GM10248 (cell line): ENCODE measurements around the gene CAMTA1.

ENCODE experiments used
- CTCF ChIA-PET: fragments of 300-600 bp; sonication (Branson Sonifier 250); formaldehyde crosslinking; extraction: SDS; loops from one replicate; lab custom pipeline; 2021; ENCODE audit warnings: antibody characterized with exemption; lab: Yijun Ruan, JAX
- POLR2A ChIA-PET: fragments of 350-650 bp; sonication (Branson Sonifier 250); formaldehyde crosslinking; extraction: SDS; loops from one replicate; lab custom pipeline; 2020; ENCODE audit warnings: antibody characterized with exemption; lab: Yijun Ruan, JAX
- DNase-seq: peaks from one replicate; pipeline ENCODE4 v3.0.0; 2012; ENCODE audit errors: extremely low spot score
- TF ChIP-seq, protein P1 (sequence below): IDR thresholded peaks from 2 replicates; pipeline ENCODE4 v1.5.1; 2012; ENCODE audit warnings: mild to moderate bottlenecking, low read depth; ENCODE audit errors: extremely low read depth, missing control alignments, control extremely low read depth

The CAMTA1 gene

DNA sequence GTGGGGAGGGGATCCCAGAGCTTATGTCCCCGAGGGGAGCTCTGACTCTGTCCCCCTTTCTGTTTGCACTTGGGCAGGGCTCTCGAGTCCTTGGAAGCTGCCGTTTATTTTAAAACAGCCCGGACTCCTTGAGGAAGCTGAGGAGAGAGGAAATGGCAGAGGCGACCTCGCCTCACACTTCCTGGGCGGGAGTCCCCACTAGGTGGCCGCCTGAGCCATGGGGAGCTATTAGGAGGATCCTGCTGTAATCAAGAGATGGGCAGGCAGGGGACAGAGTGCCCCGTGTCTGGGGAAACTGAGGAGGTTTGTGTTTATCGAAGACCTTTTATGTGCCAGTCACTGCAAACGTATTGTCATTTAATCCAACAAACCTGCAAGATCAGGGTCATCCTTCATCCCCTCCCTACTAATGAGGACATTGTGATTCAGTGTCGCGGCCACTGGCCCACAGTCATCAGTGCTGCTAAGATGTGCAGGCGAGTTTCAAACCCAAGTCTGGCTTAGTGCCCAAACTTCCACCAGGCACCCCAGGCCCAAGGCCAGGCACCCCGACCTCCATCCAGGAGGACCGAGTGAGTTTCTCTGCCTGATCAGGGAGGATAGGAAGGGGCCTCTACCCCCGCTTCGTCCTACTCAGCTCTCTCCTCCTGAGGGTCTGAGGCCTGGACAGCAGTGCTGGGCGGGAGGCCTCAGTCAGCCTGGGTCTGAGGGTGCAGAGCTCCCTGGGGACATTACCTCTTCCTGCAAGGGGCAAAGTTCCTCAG is 669.0 kb downstream of the CAMTA1 start:
- ChIA-PET POLR2A (no interaction called here), CTCF (interaction anchor here (1.4 kb wide), 1 partner anchor 142 kb away, joined by 3 read pairs; no protein-coding TSS in a partner anchor)
- TF ChIP-seq, protein P1, sequence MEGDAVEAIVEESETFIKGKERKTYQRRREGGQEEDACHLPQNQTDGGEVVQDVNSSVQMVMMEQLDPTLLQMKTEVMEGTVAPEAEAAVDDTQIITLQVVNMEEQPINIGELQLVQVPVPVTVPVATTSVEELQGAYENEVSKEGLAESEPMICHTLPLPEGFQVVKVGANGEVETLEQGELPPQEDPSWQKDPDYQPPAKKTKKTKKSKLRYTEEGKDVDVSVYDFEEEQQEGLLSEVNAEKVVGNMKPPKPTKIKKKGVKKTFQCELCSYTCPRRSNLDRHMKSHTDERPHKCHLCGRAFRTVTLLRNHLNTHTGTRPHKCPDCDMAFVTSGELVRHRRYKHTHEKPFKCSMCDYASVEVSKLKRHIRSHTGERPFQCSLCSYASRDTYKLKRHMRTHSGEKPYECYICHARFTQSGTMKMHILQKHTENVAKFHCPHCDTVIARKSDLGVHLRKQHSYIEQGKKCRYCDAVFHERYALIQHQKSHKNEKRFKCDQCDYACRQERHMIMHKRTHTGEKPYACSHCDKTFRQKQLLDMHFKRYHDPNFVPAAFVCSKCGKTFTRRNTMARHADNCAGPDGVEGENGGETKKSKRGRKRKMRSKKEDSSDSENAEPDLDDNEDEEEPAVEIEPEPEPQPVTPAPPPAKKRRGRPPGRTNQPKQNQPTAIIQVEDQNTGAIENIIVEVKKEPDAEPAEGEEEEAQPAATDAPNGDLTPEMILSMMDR = no peak
- no peak for DNase-seq

DNA sequence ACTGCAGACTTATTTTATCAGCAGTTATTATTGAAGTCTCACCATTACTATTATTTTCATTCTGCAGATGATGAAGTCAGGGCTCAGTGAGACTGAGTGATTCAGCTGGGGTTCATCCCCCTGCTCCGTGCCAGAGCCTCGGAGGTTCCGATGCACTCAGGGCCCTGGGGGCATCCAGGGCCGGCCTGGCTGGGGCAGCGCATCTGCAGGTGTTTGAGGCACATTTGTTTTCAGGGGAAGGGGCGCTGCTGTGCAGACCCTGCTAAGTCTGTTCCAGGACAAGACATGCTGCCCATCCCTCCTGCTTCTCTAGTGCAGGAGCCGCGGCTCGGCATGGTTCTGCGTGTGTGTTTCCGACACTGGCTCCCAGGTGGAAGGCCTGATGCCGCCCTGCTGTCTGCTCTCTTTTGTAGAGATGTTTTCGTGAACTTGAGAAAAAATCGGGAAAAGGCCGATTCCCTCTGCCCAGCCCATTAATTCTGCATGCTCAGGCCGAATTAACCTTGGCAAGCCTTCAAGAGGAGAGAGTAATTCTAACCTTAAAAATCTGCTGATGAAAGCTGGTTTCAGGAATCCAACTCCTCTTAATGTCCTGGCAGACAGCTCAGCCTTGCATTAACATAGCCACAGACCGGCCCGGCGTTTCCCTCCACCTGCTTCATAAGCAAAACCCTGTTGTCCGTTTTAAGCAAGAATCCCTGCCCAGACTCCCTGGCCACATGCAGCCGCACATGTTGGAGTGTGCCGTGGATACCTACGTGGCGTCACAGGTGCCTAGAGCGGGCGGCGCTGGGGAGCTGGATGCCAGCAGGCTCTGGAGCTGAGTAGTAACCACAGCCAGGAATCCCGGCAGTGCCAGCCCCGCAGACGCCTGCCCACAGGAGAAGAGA is 669.9 kb downstream of the CAMTA1 start:
- ChIA-PET CTCF (interaction anchor here (1.4 kb wide), 1 partner anchor 141 kb away, joined by 3 read pairs; no protein-coding TSS in a partner anchor), POLR2A (no interaction called here)
- TF ChIP-seq, protein P1 = no peak
- DNase-seq = no peak

DNA sequence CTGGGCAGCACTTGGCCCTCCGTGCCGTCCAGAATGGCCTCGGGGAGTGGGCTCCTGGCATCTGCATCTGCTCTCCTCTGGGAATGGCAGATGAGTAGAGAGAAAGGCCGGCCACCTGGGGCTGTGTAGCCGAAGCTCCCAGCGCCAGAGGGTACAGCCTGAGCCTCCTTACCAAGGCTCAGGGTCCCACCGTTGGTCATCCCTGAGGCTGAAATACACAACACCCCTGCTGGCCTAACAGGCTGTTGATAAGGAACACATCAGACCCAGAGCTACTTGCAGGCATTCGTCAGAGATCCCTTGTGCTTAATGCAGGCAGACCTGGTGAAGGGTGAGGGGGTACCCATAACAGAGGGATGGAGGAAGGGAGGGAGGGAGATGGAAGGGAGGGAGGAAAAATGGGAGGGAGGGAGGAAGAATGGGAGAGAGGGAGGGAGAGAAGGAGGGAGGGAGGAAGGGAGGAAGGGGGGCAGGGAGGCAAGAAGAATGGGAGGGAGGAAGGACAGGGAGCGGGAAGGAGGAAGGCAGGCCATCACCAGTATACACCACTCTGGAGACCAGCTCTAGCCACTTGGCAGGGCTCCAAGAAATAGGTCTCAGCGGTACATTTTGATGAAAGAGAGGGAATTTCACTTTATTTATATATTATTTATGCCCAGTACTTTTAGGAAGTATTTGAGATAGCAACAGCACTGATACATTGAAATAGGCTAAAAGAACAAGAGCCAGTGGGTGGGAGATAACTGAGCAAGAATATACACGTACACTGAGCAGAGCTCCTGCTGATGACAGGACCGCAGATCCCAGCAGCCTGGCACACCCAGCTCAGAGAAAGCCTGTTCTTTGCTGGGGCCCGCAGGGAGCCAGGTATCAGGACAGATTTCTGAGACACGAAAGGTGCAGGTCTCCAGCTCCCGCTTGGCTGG is 670.8 kb downstream of the CAMTA1 start:
- CTCF ChIA-PET = interaction anchor here (1.2 to 1.4 kb wide), 2 partner anchors 10 to 140 kb away, joined by 3 read pairs; no protein-coding TSS in a partner anchor
- DNase-seq = no peak
- TF ChIP-seq, protein P1 = no peak
- POLR2A ChIA-PET = no interaction called here

DNA sequence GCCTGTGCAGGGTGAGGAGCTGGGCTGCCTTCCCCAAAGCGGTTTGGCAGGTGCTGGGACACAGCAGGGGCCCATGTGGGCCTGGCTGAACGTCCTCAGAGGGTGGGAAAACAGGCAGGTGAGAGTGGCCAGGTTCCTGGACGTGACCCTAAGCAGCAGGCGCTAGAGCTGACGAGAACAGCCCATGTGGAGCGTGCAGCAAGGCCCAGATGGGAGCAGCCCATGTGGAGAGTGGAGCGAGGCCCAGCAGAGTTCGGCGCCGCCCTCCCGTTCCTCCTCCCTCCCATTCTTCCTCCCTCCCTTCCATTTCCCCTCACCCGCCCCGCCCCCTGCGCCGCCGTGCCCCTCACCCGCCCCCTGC is 671.4 kb downstream of the CAMTA1 start:
- CTCF ChIA-PET = interaction anchor here (1.2 kb wide), 1 partner anchor 10 kb away, joined by 3 read pairs; no protein-coding TSS in a partner anchor
- POLR2A ChIA-PET = no interaction called here
- no peak for DNase-seq
- TF ChIP-seq, protein P1 = no peak

DNA sequence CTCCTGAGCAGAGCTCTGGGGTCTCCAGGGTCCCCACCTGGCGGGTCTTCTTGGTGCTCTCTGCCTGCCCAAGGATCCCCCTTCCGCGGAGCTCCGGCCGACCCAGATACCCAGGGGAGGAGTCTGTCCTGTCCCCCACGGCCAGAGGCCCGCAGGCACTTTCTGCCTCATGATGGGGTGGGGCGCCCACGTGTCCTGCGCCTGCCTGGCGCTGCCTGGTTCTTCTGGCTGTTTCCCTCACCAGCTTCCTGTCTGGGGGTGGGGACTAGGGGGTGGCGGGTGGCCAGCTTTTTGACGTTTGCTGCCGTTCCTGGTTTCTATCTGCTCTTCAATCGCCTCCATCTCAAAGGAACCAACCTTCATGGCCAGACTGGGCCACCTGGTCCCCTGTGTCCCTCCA is 672.6 kb downstream of the CAMTA1 start:
- ChIA-PET CTCF (no interaction called here), POLR2A (no interaction called here)
- DNase-seq = no peak
- TF ChIP-seq, protein P1 = no peak
